ENCODE results near the gene ADSS1. TPM values are rescaled to one million over a fixed set of nuclear protein-coding genes. Genes with fewer than 3 reads are reported as not detected.

The ADSS1 gene
- total RNA-seq, 1 donor from 2014 or later: 89.8 TPM

GRCh38 chr14:104699426-104699748 lies 24.6 kb upstream of the ADSS1 start:
- Histone ChIP-seq H3K9ac (ENCODE audit: low read depth in 1 of 3, low read length in 3 of 3) (peak overlapping the region in 1 of 3 donors; percentile 70), H3K27me3 (ENCODE audit: control insufficient read depth in 3 of 3, insufficient read depth in 3 of 3, low read length in 3 of 3) (peaks cover 0 to 9% (median 0%) of the 10 kb centered on the region in 3 donors), H3K36me3 (ENCODE audit: control insufficient read depth in 3 of 3, insufficient read depth in 3 of 3, low read length in 3 of 3) (peaks cover 13 to 18% (median 16%) of the 10 kb centered on the region in 3 donors), H3K4me3 (ENCODE audit: low read length in 3 of 3) (no peak overlapping the region), H3K27ac (ENCODE audit: low read depth, low read length) (no peak overlapping the region), H3K9me3 (ENCODE audit: control insufficient read depth in 3 of 3, low read length in 3 of 3) (no peaks in the 10 kb centered on the region), H3K4me1 (ENCODE audit: control insufficient read depth in 3 of 3, insufficient read depth in 3 of 3, low read length in 3 of 3) (peaks cover 38 to 56% (median 43%) of the 10 kb centered on the region in 3 donors)

DNA sequence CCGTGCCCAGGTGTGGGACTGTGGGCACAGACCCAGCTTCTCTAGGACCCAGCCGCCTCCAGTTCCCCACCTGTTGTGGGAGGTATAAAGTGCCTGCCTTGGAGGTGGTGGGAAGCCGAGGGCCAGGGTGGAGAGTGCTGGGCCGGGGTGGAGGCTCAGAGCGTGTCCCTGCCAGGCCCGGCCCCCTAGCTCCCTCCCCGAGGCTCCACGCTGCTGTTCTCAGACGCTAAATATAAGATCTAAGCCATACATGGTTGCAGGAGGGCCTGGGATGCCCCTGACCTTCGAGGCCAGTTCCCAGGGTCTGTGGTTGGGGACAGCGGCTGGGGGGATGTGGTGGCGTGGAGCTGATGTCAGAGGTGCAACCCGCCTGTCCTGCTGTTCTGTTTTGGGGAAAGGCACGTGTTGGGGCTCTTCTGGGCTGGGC lies 23.8 kb upstream of the ADSS1 start:
- H3K9ac ChIP-seq (ENCODE audit: low read depth in 1 of 3, low read length in 3 of 3): peak overlapping the region in 1 of 3 donors; percentile 70
- H3K27me3 ChIP-seq (ENCODE audit: control insufficient read depth in 3 of 3, insufficient read depth in 3 of 3, low read length in 3 of 3): peaks cover 0 to 9% (median 0%) of the 10 kb centered on the region in 3 donors
- no peak overlapping the region for H3K27ac ChIP-seq (ENCODE audit: low read depth, low read length)
- H3K4me3 ChIP-seq (ENCODE audit: low read length in 3 of 3): peak overlapping the region in 1 of 3 donors; percentile 35
- H3K9me3 ChIP-seq (ENCODE audit: control insufficient read depth in 3 of 3, low read length in 3 of 3): no peaks in the 10 kb centered on the region
- peaks cover 34 to 47% (median 34%) of the 10 kb centered on the region in 3 donors for H3K4me1 ChIP-seq (ENCODE audit: control insufficient read depth in 3 of 3, insufficient read depth in 3 of 3, low read length in 3 of 3)
- peaks cover 13 to 18% (median 16%) of the 10 kb centered on the region in 3 donors for H3K36me3 ChIP-seq (ENCODE audit: control insufficient read depth in 3 of 3, insufficient read depth in 3 of 3, low read length in 3 of 3)

DNA sequence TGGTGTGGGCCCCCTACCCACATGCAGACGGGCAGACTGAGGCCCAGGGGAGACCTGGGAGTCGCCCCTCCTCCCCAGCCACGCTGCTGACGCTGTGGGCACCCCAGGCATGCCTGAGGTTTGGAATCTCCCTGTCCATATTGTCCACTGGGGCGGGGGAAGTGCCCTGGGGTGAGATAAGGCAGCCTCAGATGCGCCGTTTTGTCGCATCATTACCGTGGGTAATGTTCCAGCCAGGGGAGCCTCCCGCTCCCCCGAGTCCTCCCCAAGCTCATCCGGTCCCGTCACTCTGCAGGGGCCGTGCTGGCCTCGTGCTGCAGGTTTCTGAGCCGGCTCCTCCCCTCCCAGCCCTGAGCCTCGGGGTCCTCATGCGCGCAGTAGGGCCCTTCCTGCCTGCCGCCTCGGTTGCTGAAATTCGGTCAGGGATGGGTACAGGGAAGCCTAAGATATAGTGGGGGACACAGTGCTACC lies 23.2 kb upstream of the ADSS1 start:
- Histone ChIP-seq H3K9me3 (ENCODE audit: control insufficient read depth in 3 of 3, low read length in 3 of 3) (no peaks in the 10 kb centered on the region), H3K9ac (ENCODE audit: low read depth in 1 of 3, low read length in 3 of 3) (peak overlapping the region in 1 of 3 donors; percentile 50), H3K4me3 (ENCODE audit: low read length in 3 of 3) (no peak overlapping the region), H3K27me3 (ENCODE audit: control insufficient read depth in 3 of 3, insufficient read depth in 3 of 3, low read length in 3 of 3) (peaks cover 0 to 9% (median 0%) of the 10 kb centered on the region in 3 donors), H3K4me1 (ENCODE audit: control insufficient read depth in 3 of 3, insufficient read depth in 3 of 3, low read length in 3 of 3) (peaks cover 29 to 42% (median 30%) of the 10 kb centered on the region in 3 donors), H3K27ac (ENCODE audit: low read depth, low read length) (no peak overlapping the region), H3K36me3 (ENCODE audit: control insufficient read depth in 3 of 3, insufficient read depth in 3 of 3, low read length in 3 of 3) (peaks cover 13 to 18% (median 16%) of the 10 kb centered on the region in 3 donors)

GRCh38 chr14:104701383-104702076 lies 22.5 kb upstream of the ADSS1 start:
- peaks cover 9 to 18% (median 16%) of the 10 kb centered on the region in 3 donors for H3K36me3 ChIP-seq (ENCODE audit: control insufficient read depth in 3 of 3, insufficient read depth in 3 of 3, low read length in 3 of 3)
- peaks cover 0 to 9% (median 0%) of the 10 kb centered on the region in 3 donors for H3K27me3 ChIP-seq (ENCODE audit: control insufficient read depth in 3 of 3, insufficient read depth in 3 of 3, low read length in 3 of 3)
- peaks cover 23 to 36% (median 23%) of the 10 kb centered on the region in 3 donors for H3K4me1 ChIP-seq (ENCODE audit: control insufficient read depth in 3 of 3, insufficient read depth in 3 of 3, low read length in 3 of 3)
- no peaks in the 10 kb centered on the region for H3K9me3 ChIP-seq (ENCODE audit: control insufficient read depth in 3 of 3, low read length in 3 of 3)
- no peak overlapping the region for H3K4me3 ChIP-seq (ENCODE audit: low read length in 3 of 3)
- no peak overlapping the region for H3K9ac ChIP-seq (ENCODE audit: low read depth in 1 of 3, low read length in 3 of 3)
- H3K27ac ChIP-seq (ENCODE audit: low read depth, low read length): no peak overlapping the region

GRCh38 chr14:104702106-104702505 lies 21.9 kb upstream of the ADSS1 start:
- no peaks in the 10 kb centered on the region for H3K9me3 ChIP-seq (ENCODE audit: control insufficient read depth in 3 of 3, low read length in 3 of 3)
- H3K36me3 ChIP-seq (ENCODE audit: control insufficient read depth in 3 of 3, insufficient read depth in 3 of 3, low read length in 3 of 3): peaks cover 9 to 18% (median 16%) of the 10 kb centered on the region in 3 donors
- no peak overlapping the region for H3K4me3 ChIP-seq (ENCODE audit: low read length in 3 of 3)
- no peak overlapping the region for H3K9ac ChIP-seq (ENCODE audit: low read depth in 1 of 3, low read length in 3 of 3)
- no peak overlapping the region for H3K27ac ChIP-seq (ENCODE audit: low read depth, low read length)
- H3K27me3 ChIP-seq (ENCODE audit: control insufficient read depth in 3 of 3, insufficient read depth in 3 of 3, low read length in 3 of 3): peaks cover 0 to 9% (median 0%) of the 10 kb centered on the region in 3 donors
- H3K4me1 ChIP-seq (ENCODE audit: control insufficient read depth in 3 of 3, insufficient read depth in 3 of 3, low read length in 3 of 3): peaks cover 19 to 32% (median 23%) of the 10 kb centered on the region in 3 donors

DNA sequence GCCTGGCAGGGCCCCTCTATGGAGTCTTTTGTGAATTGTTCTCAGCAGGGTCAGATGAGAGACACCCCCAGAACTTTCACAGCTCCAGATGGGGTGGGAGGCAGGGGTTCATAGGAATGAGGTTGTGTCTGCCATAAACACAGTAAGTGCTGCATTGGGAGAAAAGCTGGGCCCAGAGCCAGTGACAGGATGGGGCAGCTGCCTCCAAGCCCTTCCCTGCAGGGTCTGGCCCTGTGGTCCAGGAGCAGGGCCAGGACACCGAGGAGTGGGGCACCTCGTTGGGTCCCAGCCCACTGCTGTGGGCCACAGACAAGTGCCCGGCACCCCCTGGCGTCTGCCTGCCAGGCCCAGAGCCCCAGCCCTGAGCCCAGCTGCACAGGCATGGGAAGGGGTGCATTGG lies 21.4 kb upstream of the ADSS1 start:
- no peak overlapping the region for H3K27ac ChIP-seq (ENCODE audit: low read depth, low read length)
- H3K36me3 ChIP-seq (ENCODE audit: control insufficient read depth in 3 of 3, insufficient read depth in 3 of 3, low read length in 3 of 3): peaks cover 7 to 18% (median 16%) of the 10 kb centered on the region in 3 donors
- H3K4me3 ChIP-seq (ENCODE audit: low read length in 3 of 3): no peak overlapping the region

GRCh38 chr14:104703269-104703668 lies 20.8 kb upstream of the ADSS1 start:
- H3K4me1 ChIP-seq (ENCODE audit: control insufficient read depth in 3 of 3, insufficient read depth in 3 of 3, low read length in 3 of 3): peaks cover 8 to 20% (median 13%) of the 10 kb centered on the region in 3 donors
- H3K4me3 ChIP-seq (ENCODE audit: low read length in 3 of 3): no peak overlapping the region
- no peak overlapping the region for H3K27ac ChIP-seq (ENCODE audit: low read depth, low read length)
- no peak overlapping the region for H3K9ac ChIP-seq (ENCODE audit: low read depth in 1 of 3, low read length in 3 of 3)
- peaks cover 7 to 18% (median 16%) of the 10 kb centered on the region in 3 donors for H3K36me3 ChIP-seq (ENCODE audit: control insufficient read depth in 3 of 3, insufficient read depth in 3 of 3, low read length in 3 of 3)
- H3K9me3 ChIP-seq (ENCODE audit: control insufficient read depth in 3 of 3, low read length in 3 of 3): no peaks in the 10 kb centered on the region
- peaks cover 0 to 7% (median 0%) of the 10 kb centered on the region in 3 donors for H3K27me3 ChIP-seq (ENCODE audit: control insufficient read depth in 3 of 3, insufficient read depth in 3 of 3, low read length in 3 of 3)

More for the DNA sequence above, 21.4 kb upstream of the ADSS1 start:
- Histone ChIP-seq H3K9me3 (ENCODE audit: control insufficient read depth in 3 of 3, low read length in 3 of 3) (no peaks in the 10 kb centered on the region), H3K27me3 (ENCODE audit: control insufficient read depth in 3 of 3, insufficient read depth in 3 of 3, low read length in 3 of 3) (peaks cover 0 to 7% (median 0%) of the 10 kb centered on the region in 3 donors), H3K9ac (ENCODE audit: low read depth in 1 of 3, low read length in 3 of 3) (no peak overlapping the region), H3K4me1 (ENCODE audit: control insufficient read depth in 3 of 3, insufficient read depth in 3 of 3, low read length in 3 of 3) (peaks cover 14 to 26% (median 17%) of the 10 kb centered on the region in 3 donors)

GRCh38 chr14:104704252-104704651 lies 19.8 kb upstream of the ADSS1 start:
- H3K27ac ChIP-seq (ENCODE audit: low read depth, low read length): no peak overlapping the region
- no peak overlapping the region for H3K9ac ChIP-seq (ENCODE audit: low read depth in 1 of 3, low read length in 3 of 3)
- no peaks in the 10 kb centered on the region for H3K9me3 ChIP-seq (ENCODE audit: control insufficient read depth in 3 of 3, low read length in 3 of 3)
- peaks cover 3 to 20% (median 8%) of the 10 kb centered on the region in 3 donors for H3K4me1 ChIP-seq (ENCODE audit: control insufficient read depth in 3 of 3, insufficient read depth in 3 of 3, low read length in 3 of 3)
- no peak overlapping the region for H3K4me3 ChIP-seq (ENCODE audit: low read length in 3 of 3)
- peaks cover 7 to 18% (median 16%) of the 10 kb centered on the region in 3 donors for H3K36me3 ChIP-seq (ENCODE audit: control insufficient read depth in 3 of 3, insufficient read depth in 3 of 3, low read length in 3 of 3)
- peaks cover 0 to 6% (median 0%) of the 10 kb centered on the region in 3 donors for H3K27me3 ChIP-seq (ENCODE audit: control insufficient read depth in 3 of 3, insufficient read depth in 3 of 3, low read length in 3 of 3)

GRCh38 chr14:104705340-104706047 lies 18.5 kb upstream of the ADSS1 start:
- no peak overlapping the region for H3K27ac ChIP-seq (ENCODE audit: low read depth, low read length)
- H3K9ac ChIP-seq (ENCODE audit: low read depth in 1 of 3, low read length in 3 of 3): peak overlapping the region in 1 of 3 donors; percentile 3
- peaks cover 0 to 22% (median 19%) of the 10 kb centered on the region in 3 donors for H3K4me1 ChIP-seq (ENCODE audit: control insufficient read depth in 3 of 3, insufficient read depth in 3 of 3, low read length in 3 of 3)
- no peak overlapping the region for H3K4me3 ChIP-seq (ENCODE audit: low read length in 3 of 3)
- H3K36me3 ChIP-seq (ENCODE audit: control insufficient read depth in 3 of 3, insufficient read depth in 3 of 3, low read length in 3 of 3): peaks cover 11 to 22% (median 20%) of the 10 kb centered on the region in 3 donors
- H3K27me3 ChIP-seq (ENCODE audit: control insufficient read depth in 3 of 3, insufficient read depth in 3 of 3, low read length in 3 of 3): peaks cover 0 to 11% (median 0%) of the 10 kb centered on the region in 3 donors
- no peaks in the 10 kb centered on the region for H3K9me3 ChIP-seq (ENCODE audit: control insufficient read depth in 3 of 3, low read length in 3 of 3)
